Measurements from ENCODE around the gene FOXN3.
"Not testable (repeated sequence)": the region's sequence is repeated elsewhere in the genome, so short reads cannot be mapped to it uniquely, and the experiment has no call there.

FOXN3 gene

GRCh38 chr14:89164168-89165073 lies 252.6 kb downstream of the FOXN3 start:
- DNase-seq (ENCODE audit: low spot score) = no peak

GRCh38 chr14:89163031-89163636 lies 253.9 kb downstream of the FOXN3 start:
- DNase-seq (ENCODE audit: low spot score) = no peak

- DNase-seq (ENCODE audit: low spot score) = no peak
These were observed 254.4 kb downstream of the FOXN3 start for GRCh38 chr14:89162586-89162985.

DNA sequence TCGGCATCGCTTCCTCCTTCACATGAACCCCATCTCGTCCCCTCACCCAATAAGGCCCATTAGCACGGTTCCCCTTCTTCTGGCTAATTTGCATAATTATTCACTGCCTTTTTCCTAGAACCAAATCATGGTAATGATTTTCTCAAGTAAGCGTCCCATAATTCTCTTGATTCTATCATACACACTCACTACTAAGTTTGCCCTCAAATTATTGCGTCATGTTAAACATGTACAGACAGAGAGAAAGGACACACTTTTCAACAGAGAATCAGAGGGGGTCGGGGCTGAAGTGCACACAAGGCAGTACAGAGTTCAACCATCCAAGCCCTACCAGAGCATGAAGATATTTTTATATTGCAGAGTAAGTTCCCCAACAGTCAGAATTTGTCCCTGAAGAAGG lies 256.6 kb downstream of the FOXN3 start:
- peak; percentile 19 for DNase-seq (ENCODE audit: low spot score)

GRCh38 chr14:89158701-89159100 lies 258.3 kb downstream of the FOXN3 start:
- no peak for DNase-seq (ENCODE audit: low spot score)

- not testable (repeated sequence) for DNase-seq (ENCODE audit: low spot score)
These were observed 258.9 kb downstream of the FOXN3 start for GRCh38 chr14:89158104-89158503.

GRCh38 chr14:89155491-89155890 lies 261.5 kb downstream of the FOXN3 start:
- DNase-seq (ENCODE audit: low spot score) = no peak

- DNase-seq (ENCODE audit: low spot score) = not testable (repeated sequence)
These were observed 265.3 kb downstream of the FOXN3 start for GRCh38 chr14:89151693-89152092.

GRCh38 chr14:89146274-89146673 lies 270.8 kb downstream of the FOXN3 start:
- no peak for DNase-seq (ENCODE audit: low spot score)

GRCh38 chr14:89144642-89145041 lies 272.4 kb downstream of the FOXN3 start:
- no peak for DNase-seq (ENCODE audit: low spot score)

- DNase-seq (ENCODE audit: low spot score) = no peak
These were observed 273.0 kb downstream of the FOXN3 start for GRCh38 chr14:89144066-89144465.

- DNase-seq (ENCODE audit: low spot score) = no peak
These were observed 273.4 kb downstream of the FOXN3 start for GRCh38 chr14:89143595-89143994.

GRCh38 chr14:89142366-89142765 lies 274.7 kb downstream of the FOXN3 start:
- no peak for DNase-seq (ENCODE audit: low spot score)

- no peak for DNase-seq (ENCODE audit: low spot score)
These were observed 275.2 kb downstream of the FOXN3 start for GRCh38 chr14:89141862-89142261.

GRCh38 chr14:89140326-89140725 lies 276.7 kb downstream of the FOXN3 start:
- DNase-seq (ENCODE audit: low spot score) = no peak

- no peak for DNase-seq (ENCODE audit: low spot score)
These were observed 277.4 kb downstream of the FOXN3 start for GRCh38 chr14:89139404-89140247.

GRCh38 chr14:89138846-89139245 lies 278.2 kb downstream of the FOXN3 start:
- no peak for DNase-seq (ENCODE audit: low spot score)

- no peak for DNase-seq (ENCODE audit: low spot score)
These were observed 279.4 kb downstream of the FOXN3 start for GRCh38 chr14:89137526-89138163.

DNA sequence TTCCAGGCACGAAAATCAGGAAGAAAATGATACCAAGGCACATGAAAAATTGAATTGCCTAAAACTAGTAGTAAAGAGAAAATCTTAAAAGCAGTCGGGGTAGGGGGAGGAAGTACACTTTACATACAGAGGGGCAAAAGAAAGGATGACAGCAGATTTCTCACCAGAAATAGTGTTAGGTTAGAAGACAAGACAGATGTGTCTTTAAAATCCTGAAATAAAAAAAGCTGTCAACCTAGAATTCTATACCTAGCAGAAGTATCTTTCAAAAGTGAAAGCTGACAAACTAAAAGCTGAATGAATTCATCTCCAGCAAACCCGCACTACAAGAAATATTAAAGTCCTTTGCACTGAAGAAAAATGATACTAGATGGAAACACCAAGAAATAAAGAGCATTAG lies 280.4 kb downstream of the FOXN3 start:
- DNase-seq (ENCODE audit: low spot score) = no peak

- DNase-seq (ENCODE audit: low spot score) = no peak
These were observed 282.4 kb downstream of the FOXN3 start for GRCh38 chr14:89134640-89135039.

DNA sequence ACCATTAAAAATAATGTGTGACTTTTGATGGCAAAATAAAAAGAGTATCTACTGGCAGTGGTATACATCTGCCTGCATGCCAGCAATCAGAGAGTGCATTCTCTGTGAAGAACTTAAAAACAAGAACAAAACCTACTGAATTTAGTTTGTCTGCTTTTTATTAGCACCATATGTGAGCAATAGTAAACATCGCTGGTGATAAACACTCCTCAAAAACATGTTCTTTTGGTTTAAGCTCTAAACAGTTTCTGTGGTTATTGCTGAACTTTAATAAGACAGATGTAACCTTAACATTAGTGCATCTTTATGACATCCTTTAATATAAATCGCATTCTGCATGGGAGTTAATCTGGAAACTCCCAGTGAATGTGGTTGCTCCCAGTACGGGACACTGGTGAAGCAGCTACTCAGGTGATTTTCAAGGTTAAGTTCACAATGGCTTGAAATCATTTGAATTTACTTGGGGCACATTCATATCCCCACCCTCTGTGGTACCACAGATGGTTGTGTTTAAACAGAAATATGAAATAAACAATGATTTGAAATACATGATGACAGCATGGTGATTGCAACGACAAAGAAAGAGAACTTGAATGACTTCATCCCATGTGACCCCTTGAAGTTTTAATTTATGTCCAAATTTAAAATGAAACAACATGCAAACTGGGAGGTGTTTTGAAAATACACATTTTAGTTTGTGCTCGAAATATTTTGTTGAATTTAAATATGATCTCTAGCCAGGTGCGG lies 285.9 kb downstream of the FOXN3 start:
- DNase-seq (ENCODE audit: low spot score) = no peak
